OCI-LY3 (cell line): ENCODE results near the gene CHPF.

Experiments used
- EZH2phosphoT487 ChIP-seq: fragments of 200-600 bp; shearing (Covaris generic); IDR thresholded peaks from 2 replicates; pipeline ENCODE4 v1.6.1; 2018; ENCODE audit warnings: antibody characterized with exemption, mixed run types, low read depth
- TF ChIP-seq, protein P1 (sequence below): fragments of 200-600, 300-600 bp; sonication (generic); IDR thresholded peaks from 2 replicates; pipeline ENCODE4 v1.5.1; 2014; ENCODE audit warnings: antibody characterized with exemption, low read length, low read depth

DNA sequence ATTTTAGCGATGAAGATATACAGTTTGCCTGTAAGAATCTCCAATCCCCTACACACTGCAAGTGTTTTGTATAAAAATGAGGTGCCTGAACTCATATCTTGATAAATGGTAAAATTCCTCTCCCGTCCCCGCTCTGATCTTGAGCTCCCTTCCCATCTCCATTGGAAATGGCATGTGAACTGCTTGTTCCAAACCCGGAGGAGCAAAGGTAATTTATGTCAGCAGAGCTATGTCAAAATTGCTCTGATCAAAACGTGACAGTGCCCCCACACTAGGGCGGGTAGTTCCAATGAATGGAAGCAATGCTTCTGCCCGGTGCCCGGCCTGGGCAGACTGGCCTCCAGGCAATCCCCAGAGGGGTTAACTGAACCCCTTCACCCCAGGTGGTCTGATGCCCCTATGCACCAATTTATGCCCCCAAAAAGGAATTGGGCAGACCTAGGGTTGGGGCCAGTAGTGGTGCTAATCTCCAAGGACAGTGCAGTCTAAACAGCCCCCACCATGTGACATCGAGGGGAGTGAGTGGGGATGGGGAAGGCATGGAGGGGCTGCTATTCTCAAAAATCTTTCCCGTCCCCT is 48.6 kb downstream of the CHPF start:
- TF ChIP-seq, protein P1, sequence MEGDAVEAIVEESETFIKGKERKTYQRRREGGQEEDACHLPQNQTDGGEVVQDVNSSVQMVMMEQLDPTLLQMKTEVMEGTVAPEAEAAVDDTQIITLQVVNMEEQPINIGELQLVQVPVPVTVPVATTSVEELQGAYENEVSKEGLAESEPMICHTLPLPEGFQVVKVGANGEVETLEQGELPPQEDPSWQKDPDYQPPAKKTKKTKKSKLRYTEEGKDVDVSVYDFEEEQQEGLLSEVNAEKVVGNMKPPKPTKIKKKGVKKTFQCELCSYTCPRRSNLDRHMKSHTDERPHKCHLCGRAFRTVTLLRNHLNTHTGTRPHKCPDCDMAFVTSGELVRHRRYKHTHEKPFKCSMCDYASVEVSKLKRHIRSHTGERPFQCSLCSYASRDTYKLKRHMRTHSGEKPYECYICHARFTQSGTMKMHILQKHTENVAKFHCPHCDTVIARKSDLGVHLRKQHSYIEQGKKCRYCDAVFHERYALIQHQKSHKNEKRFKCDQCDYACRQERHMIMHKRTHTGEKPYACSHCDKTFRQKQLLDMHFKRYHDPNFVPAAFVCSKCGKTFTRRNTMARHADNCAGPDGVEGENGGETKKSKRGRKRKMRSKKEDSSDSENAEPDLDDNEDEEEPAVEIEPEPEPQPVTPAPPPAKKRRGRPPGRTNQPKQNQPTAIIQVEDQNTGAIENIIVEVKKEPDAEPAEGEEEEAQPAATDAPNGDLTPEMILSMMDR: no peak
- no peak for TF ChIP-seq EZH2phosphoT487
